Gastroesophageal sphincter (tissue), 4 donors: ENCODE measurements around the gene MTCL1. TPM values are rescaled to one million over a fixed set of nuclear protein-coding genes. Genes with fewer than 3 reads are reported as not detected.

Experiments
- ATAC-seq: fragments of 150-250 bp; one replicate; pipeline ENCODE4 v1.9.1; 2016; ENCODE audit warnings: mild to moderate bottlenecking, moderate library complexity
- H3K27ac ChIP-seq, 4 donors: fragments of 200-600 bp; sonication (generic) in 3 of 4; 1 replicate in 3 of 4; 2 replicates in 1 of 4; pipeline ENCODE4 v1.5.1; 2016 to 2019
- H3K27me3 ChIP-seq: fragments of 200-600 bp; sonication (generic); one replicate; pipeline ENCODE4 v1.5.1; 2019
- H3K36me3 ChIP-seq, 2 donors: fragments of 200-600 bp; sonication (generic); one replicate each; pipeline ENCODE4 v1.5.1; 2019; ENCODE audit warnings: control low read depth in 1 of 2
- H3K4me1 ChIP-seq, 3 donors: fragments of 200-600 bp; sonication (generic); 1 replicate in 2 of 3; 2 replicates in 1 of 3; pipeline ENCODE4 v1.5.1; 2016 to 2019; ENCODE audit warnings: control low read depth in 2 of 3
- H3K4me3 ChIP-seq, 2 donors: fragments of 200-600 bp; sonication (generic); one replicate each; pipeline ENCODE4 v1.5.1; 2019; ENCODE audit warnings: mild to moderate bottlenecking in 1 of 2, moderate library complexity in 1 of 2
- H3K9me3 ChIP-seq, 3 donors: fragments of 200-600 bp; sonication (generic); one replicate each; pipeline ENCODE4 v1.5.1; 2017 to 2019; ENCODE audit warnings: control low read depth in 2 of 3
- EP300 ChIP-seq: sonication (generic); formaldehyde crosslinking; IDR thresholded peaks from one replicate; pipeline ENCODE4 v1.6.1; 2017; ENCODE audit warnings: antibody characterized with exemption, mild to moderate bottlenecking
- POLR2A ChIP-seq, 2 donors: fragments of 450-650 bp; IDR thresholded peaks; one replicate each; pipeline ENCODE4 v1.6.1; 2017; ENCODE audit warnings: antibody characterized with exemption in 2 of 2, mild to moderate bottlenecking in 2 of 2, moderate library complexity in 1 of 2
- POLR2AphosphoS5 ChIP-seq: sonication (generic); formaldehyde crosslinking; IDR thresholded peaks from one replicate; pipeline ENCODE4 v1.6.1; 2017; ENCODE audit warnings: antibody characterized with exemption
- WGBS, 2 donors: methylation state at CpG; one replicate each; pipeline ENCODE4 v1.1.5; 2018; ENCODE audit warnings: low coverage in 1 of 2; 5-methylcytosine and 5-hydroxymethylcytosine counted together
- total RNA-seq, 4 donors: library from RNA; depleted of rRNA; stranded (reverse); fragments of >200 nt; gene quantifications; one replicate each; pipeline ENCODE4 v1.1.0, GENCODE V29; 2016
- TF ChIP-seq, protein P1 (sequence below), 4 experiments: fragments of 200-600 bp in 2 of 4; fragments of 450-650 bp in 2 of 4; sonication (generic) in 1 of 4; IDR thresholded peaks; one replicate each; pipeline ENCODE4 v1.5.1; 2017 to 2019; ENCODE audit warnings: antibody characterized with exemption in 4 of 4, mild to moderate bottlenecking in 2 of 4, moderate library complexity in 2 of 4

The MTCL1 gene
- total RNA-seq, 4 donors from 2014 or later: 35.0 to 68.0 (median 51.4) TPM

DNA sequence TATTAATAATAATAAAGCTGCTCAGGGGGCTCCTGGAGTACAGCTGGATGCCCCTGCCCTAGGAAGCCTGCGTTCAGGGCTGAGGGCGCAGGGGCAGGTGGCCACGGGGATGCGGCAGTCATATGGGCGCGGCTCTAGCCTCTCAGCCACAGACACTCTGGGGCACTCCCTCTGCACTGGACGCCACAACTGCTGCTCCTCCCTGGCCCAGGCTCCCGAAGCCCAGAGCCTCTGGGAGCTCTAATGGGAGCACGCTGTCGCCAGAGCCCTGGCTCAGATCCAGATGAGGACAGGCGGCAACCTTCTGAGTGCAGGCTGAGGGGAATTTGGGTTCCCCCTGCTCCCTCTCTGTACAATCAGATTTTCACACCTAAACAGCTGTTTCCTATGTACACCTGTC, 93.6 kb downstream of the MTCL1 start:
- Histone ChIP-seq H3K9me3 (no peaks in the 10 kb centered on the region), H3K27me3 (no peaks in the 10 kb centered on the region), H3K4me3 (no peak overlapping the region), H3K36me3 (no peaks in the 10 kb centered on the region), H3K4me1 (peaks cover 3 to 67% (median 7%) of the 10 kb centered on the region in 3 donors), H3K27ac (peak overlapping the region; percentile 58 to 93 (median 84))
- ATAC-seq: no peak
- 52% methylated on average over 5 of the region's 11 CpGs; no CpG with 5 or more reads in 1 of the 2 donors for WGBS, 2 donors
- TF ChIP-seq EP300 (no peak), POLR2AphosphoS5 (no peak), POLR2A (IDR thresholded peaks at IDR 0.05) (no peak)

DNA sequence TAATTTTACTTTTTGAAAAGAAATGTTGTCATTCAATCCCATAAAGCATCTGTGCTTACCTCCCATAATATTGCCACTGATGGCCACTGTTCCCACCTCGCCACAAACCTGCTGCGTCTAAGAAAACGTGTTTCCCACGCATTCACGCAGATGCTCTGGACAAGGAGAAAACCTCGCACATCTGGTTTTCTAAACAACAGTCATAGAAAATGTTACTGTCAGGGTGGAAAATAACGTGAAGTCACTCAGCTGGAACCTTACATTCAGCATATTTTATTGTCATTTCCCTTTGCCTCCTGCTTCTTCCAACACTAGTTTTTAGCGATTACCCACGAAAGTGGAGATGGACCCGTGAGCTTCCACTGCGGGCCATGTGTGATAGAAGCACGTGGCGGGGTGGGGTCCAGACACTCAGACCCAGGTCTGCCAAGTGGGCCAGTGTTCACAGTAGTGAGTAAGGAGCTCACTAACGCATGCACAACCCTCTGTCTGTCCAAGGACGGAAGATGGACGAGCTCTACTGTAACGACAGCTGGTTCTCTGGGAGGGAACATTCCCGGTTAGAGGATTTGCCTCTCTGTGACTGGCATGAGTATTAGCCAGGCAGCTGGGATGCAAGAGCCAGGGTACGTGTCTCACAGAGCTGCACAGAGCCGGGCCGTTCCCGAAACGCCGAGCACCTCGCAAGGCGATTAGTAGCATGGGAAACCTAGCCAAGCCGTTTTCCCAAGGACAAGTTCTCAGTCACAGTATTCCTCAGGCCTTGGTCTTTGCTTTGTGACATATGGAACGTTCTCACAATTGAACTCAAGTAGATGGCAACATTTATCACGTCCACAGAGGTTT, 94.5 kb downstream of the MTCL1 start:
- TF ChIP-seq POLR2AphosphoS5 (peak; percentile 91), EP300 (no peak)
- Histone ChIP-seq H3K4me1 (peaks cover 3 to 60% (median 7%) of the 10 kb centered on the region in 3 donors), H3K4me3 (peak overlapping the region; percentile 4 to 25), H3K36me3 (no peaks in the 10 kb centered on the region), H3K27me3 (no peaks in the 10 kb centered on the region), H3K9me3 (no peaks in the 10 kb centered on the region), H3K27ac (peak overlapping the region; percentile 58 to 93 (median 84))
- ATAC-seq: peak; percentile 53
- 57 to 66% methylated on average over 7 to 11 of the region's 29 CpGs for WGBS, 2 donors

DNA sequence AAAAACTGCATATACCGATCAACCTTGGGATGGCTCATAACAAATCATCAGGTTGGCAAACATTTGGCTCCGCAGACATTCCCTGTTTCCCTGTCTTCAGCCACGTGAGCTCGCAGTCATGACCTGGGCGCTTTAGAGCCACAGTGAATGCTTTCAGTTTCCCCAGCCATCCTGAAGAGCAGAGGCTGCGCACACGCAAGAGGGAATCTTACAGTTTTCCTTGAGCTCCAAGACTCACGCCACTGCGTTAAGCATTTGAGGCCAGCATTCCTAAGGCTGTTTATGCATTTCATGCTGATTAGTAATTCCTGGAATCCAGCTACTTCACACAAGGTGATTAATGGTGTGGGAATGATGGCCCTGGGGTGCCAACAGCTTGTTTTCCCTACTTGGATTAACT, 95.1 kb downstream of the MTCL1 start:
- TF ChIP-seq POLR2AphosphoS5: peak; percentile 94
- TF ChIP-seq, protein P1, sequence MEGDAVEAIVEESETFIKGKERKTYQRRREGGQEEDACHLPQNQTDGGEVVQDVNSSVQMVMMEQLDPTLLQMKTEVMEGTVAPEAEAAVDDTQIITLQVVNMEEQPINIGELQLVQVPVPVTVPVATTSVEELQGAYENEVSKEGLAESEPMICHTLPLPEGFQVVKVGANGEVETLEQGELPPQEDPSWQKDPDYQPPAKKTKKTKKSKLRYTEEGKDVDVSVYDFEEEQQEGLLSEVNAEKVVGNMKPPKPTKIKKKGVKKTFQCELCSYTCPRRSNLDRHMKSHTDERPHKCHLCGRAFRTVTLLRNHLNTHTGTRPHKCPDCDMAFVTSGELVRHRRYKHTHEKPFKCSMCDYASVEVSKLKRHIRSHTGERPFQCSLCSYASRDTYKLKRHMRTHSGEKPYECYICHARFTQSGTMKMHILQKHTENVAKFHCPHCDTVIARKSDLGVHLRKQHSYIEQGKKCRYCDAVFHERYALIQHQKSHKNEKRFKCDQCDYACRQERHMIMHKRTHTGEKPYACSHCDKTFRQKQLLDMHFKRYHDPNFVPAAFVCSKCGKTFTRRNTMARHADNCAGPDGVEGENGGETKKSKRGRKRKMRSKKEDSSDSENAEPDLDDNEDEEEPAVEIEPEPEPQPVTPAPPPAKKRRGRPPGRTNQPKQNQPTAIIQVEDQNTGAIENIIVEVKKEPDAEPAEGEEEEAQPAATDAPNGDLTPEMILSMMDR (IDR thresholded peaks at IDR 0.05): no peak
- Histone ChIP-seq H3K4me3 (peak overlapping the region; percentile 4 to 25), H3K36me3 (no peaks in the 10 kb centered on the region), H3K27ac (peak overlapping the region; percentile 82 to 93 (median 85)), H3K27me3 (no peaks in the 10 kb centered on the region), H3K4me1 (peaks cover 3 to 55% (median 7%) of the 10 kb centered on the region in 3 donors), H3K9me3 (no peaks in the 10 kb centered on the region)
- peak; percentile 76 for ATAC-seq
- 23 to 50% methylated on average over 3 to 6 of the region's 9 CpGs for WGBS, 2 donors

DNA sequence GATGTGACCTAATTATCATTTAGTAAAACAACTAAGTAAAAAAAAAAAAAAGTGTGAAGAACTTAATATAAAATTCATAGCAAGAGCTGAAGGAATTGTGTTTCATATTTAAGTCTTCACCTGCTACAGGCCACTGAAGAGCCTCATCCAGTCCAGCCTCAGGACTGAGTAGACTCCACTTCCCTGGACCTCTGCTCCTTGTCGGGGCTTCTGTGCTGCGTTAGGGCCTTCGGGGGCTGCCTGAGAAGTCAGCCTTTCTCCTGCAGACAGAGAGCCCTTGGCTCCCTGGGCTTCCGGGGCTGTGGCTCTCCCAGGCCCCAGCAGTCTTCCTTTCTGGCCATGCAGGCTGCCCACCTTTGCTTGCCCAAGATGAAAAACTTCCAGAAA, 95.5 kb downstream of the MTCL1 start:
- no peaks in the 10 kb centered on the region for H3K9me3 ChIP-seq
- H3K36me3 ChIP-seq: no peaks in the 10 kb centered on the region
- H3K4me3 ChIP-seq: no peak overlapping the region
- peak overlapping the region; percentile 82 to 93 (median 85) for H3K27ac ChIP-seq
- H3K27me3 ChIP-seq: no peaks in the 10 kb centered on the region
- H3K4me1 ChIP-seq: peaks cover 3 to 55% (median 7%) of the 10 kb centered on the region in 3 donors
- TF ChIP-seq POLR2A (IDR thresholded peaks at IDR 0.05): no peak
- TF ChIP-seq POLR2AphosphoS5: no peak
- TF ChIP-seq, protein P1 (IDR thresholded peaks at IDR 0.05): no peak
- TF ChIP-seq EP300: no peak
- ATAC-seq: peak; percentile 24
- 50% methylated on average over 4 of the region's 4 CpGs; no CpG with 5 or more reads in 1 of the 2 donors for WGBS, 2 donors

DNA sequence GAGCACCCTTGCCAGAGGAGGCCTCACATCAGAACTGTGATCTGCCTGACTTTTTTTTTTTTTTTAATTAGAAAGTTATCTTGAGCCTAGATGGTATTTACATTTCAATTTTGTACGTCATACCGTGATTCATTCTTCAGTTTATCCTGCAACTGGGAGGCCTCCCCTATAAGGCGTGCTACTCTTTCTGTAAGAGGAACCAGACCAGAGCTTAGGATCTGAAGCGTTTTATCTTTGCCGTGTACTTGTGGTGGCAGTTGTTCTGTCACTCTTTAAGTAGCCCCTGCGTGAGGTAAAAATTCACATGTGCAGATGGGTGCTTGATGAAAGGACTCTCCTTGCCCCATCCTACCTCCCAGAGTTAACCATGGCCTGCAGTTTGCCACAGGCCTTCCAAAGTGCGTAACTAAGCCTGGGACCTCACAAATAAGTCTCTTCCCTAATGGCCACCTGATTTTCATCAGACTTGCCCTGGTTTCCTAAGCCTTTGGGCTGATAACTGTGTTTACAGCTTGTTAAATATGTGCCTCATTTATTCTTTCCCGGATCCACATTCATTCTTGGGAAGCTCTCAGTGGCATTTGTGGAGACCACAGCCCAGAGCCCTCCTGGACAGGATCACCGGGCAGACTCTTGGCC, 96.0 kb downstream of the MTCL1 start:
- WGBS, 2 donors: 32 to 47% methylated on average over 7 to 8 of the region's 9 CpGs
- Histone ChIP-seq H3K4me1 (peaks cover 3 to 55% (median 7%) of the 10 kb centered on the region in 3 donors), H3K27me3 (no peaks in the 10 kb centered on the region), H3K36me3 (peaks cover 0 to 4% of the 10 kb centered on the region in 2 donors), H3K27ac (peak overlapping the region; percentile 82 to 93 (median 85)), H3K4me3 (no peak overlapping the region), H3K9me3 (no peaks in the 10 kb centered on the region)
- peak; percentile 69 for TF ChIP-seq POLR2AphosphoS5
- TF ChIP-seq, protein P1 (IDR thresholded peaks at IDR 0.05): no peak
- peak; percentile 25 for TF ChIP-seq EP300
- TF ChIP-seq POLR2A (IDR thresholded peaks at IDR 0.05): no peak
- peak; percentile 71 for ATAC-seq
